ENCODE data around the gene GPAT3. TPM values are rescaled to one million over a fixed set of nuclear protein-coding genes. Genes with fewer than 3 reads are reported as not detected.

GPAT3 gene
- total and polyA plus RNA-seq, 9 donors = 9.0 to 23.2 (median 14.9) TPM

- H3K36me3 ChIP-seq = no peaks in the 10 kb centered on the region
- H3K27me3 ChIP-seq = no peaks in the 10 kb centered on the region
- WGBS, 3 donors = 35 to 66% (median 37%) methylated on average over 7 of the region's 7 CpGs
- intact Hi-C loops (cut with DNase I) = no loop called here
- no peaks in the 10 kb centered on the region for H3K9me3 ChIP-seq
- DNase-seq = no peak
- H3K4me3 ChIP-seq = no peak overlapping the region
- no peak overlapping the region for H3K27ac ChIP-seq
- TF ChIP-seq EP300 (IDR thresholded peaks at IDR 0.05) (no peak), POLR2A (IDR thresholded peaks at IDR 0.05) (no peak), CTCF (IDR thresholded peaks at IDR 0.05) (no peak)
- H3K4me1 ChIP-seq (ENCODE audit: insufficient read depth) = peaks cover 1% of the 10 kb centered on the region
These were observed 71.0 kb downstream of the GPAT3 start for GRCh38 chr4:83606898-83607297.

- no peak for DNase-seq
- TF ChIP-seq EP300 (IDR thresholded peaks at IDR 0.05) (no peak), POLR2A (IDR thresholded peaks at IDR 0.05) (no peak), CTCF (IDR thresholded peaks at IDR 0.05) (no peak)
- Histone ChIP-seq H3K4me3 (no peak overlapping the region), H3K27ac (no peak overlapping the region), H3K4me1 (ENCODE audit: insufficient read depth) (no peaks in the 10 kb centered on the region), H3K27me3 (no peaks in the 10 kb centered on the region), H3K36me3 (no peaks in the 10 kb centered on the region), H3K9me3 (no peaks in the 10 kb centered on the region)
- intact Hi-C loops (cut with DNase I) = no loop called here
These were observed 73.5 kb downstream of the GPAT3 start for GRCh38 chr4:83609365-83609764.

GRCh38 chr4:83610729-83611128 is 74.8 kb downstream of the GPAT3 start:
- Histone ChIP-seq H3K4me3 (no peak overlapping the region), H3K27me3 (no peaks in the 10 kb centered on the region), H3K36me3 (no peaks in the 10 kb centered on the region), H3K4me1 (ENCODE audit: insufficient read depth) (no peaks in the 10 kb centered on the region), H3K27ac (no peak overlapping the region), H3K9me3 (no peaks in the 10 kb centered on the region)
- no peak for TF ChIP-seq EP300 (IDR thresholded peaks at IDR 0.05)
- TF ChIP-seq POLR2A (IDR thresholded peaks at IDR 0.05) = no peak
- no peak for TF ChIP-seq CTCF (IDR thresholded peaks at IDR 0.05)
- 91 to 100% (median 96%) methylated on average over 1 of the region's 1 CpG for WGBS, 3 donors
- no peak for DNase-seq
- intact Hi-C loops (cut with DNase I) = no loop called here

GRCh38 chr4:83613023-83613422 is 77.1 kb downstream of the GPAT3 start:
- H3K4me1 ChIP-seq (ENCODE audit: insufficient read depth) = no peaks in the 10 kb centered on the region
- no peak for TF ChIP-seq EP300 (IDR thresholded peaks at IDR 0.05)
- no peak for TF ChIP-seq CTCF (IDR thresholded peaks at IDR 0.05)
- no peak for TF ChIP-seq POLR2A (IDR thresholded peaks at IDR 0.05)
- no peaks in the 10 kb centered on the region for H3K36me3 ChIP-seq
- H3K4me3 ChIP-seq = no peak overlapping the region
- H3K27ac ChIP-seq = no peak overlapping the region
- DNase-seq = no peak
- H3K27me3 ChIP-seq = no peaks in the 10 kb centered on the region
- H3K9me3 ChIP-seq = no peaks in the 10 kb centered on the region
- intact Hi-C loops (cut with DNase I) = no loop called here

- intact Hi-C loops (cut with DNase I) = no loop called here
- Histone ChIP-seq H3K4me3 (no peak overlapping the region), H3K4me1 (ENCODE audit: insufficient read depth) (no peaks in the 10 kb centered on the region), H3K27ac (no peak overlapping the region), H3K36me3 (no peaks in the 10 kb centered on the region), H3K27me3 (no peaks in the 10 kb centered on the region), H3K9me3 (no peaks in the 10 kb centered on the region)
- TF ChIP-seq CTCF (IDR thresholded peaks at IDR 0.05) (no peak), EP300 (IDR thresholded peaks at IDR 0.05) (no peak), POLR2A (IDR thresholded peaks at IDR 0.05) (no peak)
- no peak for DNase-seq
- 94 to 95% (median 95%) methylated on average over 4 of the region's 4 CpGs for WGBS, 3 donors
These were observed 78.1 kb downstream of the GPAT3 start for GRCh38 chr4:83613994-83614393.
